GM19023 (cell line): ENCODE data around the gene MESP1.

Source experiments
- ATAC-seq: cut with Tn5 transposase; IDR thresholded peaks from one replicate; pipeline ENCODE4 v1.9.1; 2021; ENCODE audit warnings: mild to moderate bottlenecking, moderate library complexity; ENCODE audit not compliant: unreplicated experiment

MESP1 gene

DNA sequence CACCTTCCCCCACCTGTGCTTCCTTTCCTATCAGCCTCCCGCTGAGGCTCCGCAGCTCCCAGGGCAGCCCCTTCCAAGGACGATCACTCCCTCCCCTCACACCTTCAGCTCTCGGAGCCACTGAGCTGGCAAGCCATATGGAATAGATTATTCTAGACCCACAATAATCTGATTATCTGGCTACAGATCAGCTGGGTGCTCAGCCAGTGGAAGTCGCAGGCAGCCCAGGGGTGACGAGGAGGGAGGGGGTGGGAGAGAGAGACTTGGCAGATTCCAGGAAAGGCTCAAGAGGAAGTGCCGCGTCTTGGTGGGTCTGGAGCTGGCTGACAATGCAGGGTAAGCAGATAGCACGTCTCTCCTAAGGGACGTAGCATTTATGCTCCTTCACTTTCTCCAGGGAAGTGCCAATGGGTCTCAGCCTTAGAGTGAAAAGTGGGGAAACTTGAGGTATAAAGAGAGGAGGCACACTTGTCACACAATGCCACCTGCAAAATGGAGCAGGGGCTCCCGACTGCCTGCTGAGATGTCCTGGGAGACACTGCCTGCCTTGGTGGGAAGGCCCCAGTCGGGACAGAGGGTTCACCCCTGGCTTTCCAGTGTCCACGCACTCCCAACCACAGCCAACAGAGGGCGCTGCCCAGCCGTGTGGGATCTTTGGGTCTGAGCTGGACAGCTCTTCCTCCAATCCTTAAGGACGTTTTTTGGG, 9.4 kb upstream of the MESP1 start:
- ATAC-seq, result peak; percentile 71

- ATAC-seq, result no peak
These were observed 8.8 kb upstream of the MESP1 start for GRCh38 chr15:89759835-89760234.

DNA sequence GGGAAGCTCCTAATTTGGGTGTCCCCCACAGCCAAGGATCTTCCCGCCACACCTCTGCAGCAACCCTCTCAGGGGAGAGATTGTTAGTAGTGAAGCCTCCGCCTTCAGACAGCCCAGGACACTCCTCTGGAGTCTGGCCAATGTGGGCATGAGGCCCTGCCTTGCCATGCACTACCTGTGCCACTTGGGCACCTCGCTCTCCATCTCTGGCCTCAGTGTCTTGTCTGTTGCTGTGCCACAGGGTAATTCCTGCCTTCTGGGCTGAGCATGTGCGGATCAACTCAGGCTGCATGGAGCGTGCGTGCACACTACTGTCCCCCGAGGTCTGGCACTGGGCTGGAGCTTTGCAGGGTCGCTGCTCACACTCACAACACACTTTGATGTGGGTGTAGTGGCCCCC, 7.9 kb upstream of the MESP1 start:
- no peak for ATAC-seq

- no peak for ATAC-seq
These were observed 7.2 kb upstream of the MESP1 start for GRCh38 chr15:89758283-89758682.

GRCh38 chr15:89756897-89757296, 5.8 kb upstream of the MESP1 start:
- no peak for ATAC-seq

- ATAC-seq, result no peak
These were observed 4.7 kb upstream of the MESP1 start for GRCh38 chr15:89755701-89756100.

DNA sequence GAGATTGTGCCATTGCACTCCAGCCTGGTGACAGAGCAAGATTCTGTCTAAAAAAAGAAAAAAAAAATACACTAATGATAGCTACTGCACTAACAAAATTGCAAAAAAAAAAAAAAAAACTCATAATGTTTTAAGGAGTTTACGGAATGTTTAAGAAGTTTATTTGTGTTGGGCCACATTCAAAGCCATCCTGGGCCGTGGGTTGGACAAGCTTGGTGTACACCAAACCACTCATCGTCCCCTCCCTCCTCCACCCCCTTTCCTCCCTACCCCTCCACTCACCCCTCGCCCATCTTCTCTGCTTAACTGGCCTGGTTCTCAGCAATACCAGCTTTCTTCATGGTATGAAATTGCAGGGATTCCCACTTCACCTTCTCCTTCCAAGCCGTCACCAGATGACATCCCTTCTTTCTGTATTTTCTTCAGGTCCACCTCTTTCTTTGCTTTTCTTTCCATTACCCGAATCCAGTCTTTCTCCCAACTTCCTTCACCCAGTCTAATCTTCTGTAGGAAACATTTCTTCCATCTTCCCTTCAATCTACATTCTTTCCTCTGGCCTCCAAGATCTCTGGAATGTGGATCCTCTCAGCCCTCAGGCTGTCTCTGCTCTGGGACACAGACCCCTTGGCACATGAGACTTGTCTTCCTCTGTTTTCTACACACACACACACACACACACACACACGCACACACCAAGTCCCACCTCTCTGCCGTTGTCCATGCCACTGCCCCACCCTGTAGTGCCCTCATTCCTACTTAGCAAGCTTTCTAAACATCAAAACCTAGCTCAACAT, 3.5 kb upstream of the MESP1 start:
- no peak for ATAC-seq

GRCh38 chr15:89753855-89754254, 2.8 kb upstream of the MESP1 start:
- no peak for ATAC-seq

DNA sequence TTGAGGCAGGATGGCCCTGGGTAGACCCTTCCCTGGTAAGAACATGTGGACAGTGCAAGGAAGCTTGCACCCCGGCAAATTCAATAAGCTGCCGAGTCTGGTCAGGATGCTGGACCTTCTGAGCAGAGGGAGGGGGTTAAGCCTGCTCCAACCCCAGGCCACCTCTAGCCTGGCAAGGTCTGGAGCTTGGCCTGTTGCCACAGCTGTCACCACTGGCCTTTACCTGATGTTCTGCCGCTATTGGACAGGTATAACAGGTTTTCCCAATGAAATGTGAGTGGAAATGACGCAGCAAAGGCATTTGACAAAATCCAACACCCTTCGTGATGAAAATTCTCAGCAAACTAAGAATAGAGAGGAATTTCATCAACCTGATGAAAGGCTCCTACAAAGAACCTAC, 699 bp upstream of the MESP1 start:
- ATAC-seq, result no peak

- peak; percentile 2 for ATAC-seq
These were observed 994 bp downstream of the MESP1 start for GRCh38 chr15:89749951-89750559.

DNA sequence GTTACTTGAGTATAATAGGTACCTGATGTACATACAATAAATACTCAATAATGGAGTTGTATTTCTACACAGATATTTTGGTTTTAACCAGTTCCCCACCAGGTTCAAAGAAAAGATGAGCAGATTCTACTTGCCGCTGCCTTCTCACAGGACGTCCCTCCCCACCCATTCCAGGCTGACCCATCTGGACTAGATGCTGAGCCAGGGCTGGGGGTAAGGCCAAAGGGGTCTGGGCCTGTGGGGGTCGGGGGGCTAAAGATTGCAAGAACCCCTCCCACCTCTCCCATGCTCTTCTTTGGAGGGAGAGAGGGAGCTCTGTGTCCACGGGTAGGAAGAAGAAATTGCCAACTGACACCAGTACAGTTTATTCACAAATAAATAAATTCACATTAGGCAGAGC, 1.5 kb downstream of the MESP1 start:
- no peak for ATAC-seq

DNA sequence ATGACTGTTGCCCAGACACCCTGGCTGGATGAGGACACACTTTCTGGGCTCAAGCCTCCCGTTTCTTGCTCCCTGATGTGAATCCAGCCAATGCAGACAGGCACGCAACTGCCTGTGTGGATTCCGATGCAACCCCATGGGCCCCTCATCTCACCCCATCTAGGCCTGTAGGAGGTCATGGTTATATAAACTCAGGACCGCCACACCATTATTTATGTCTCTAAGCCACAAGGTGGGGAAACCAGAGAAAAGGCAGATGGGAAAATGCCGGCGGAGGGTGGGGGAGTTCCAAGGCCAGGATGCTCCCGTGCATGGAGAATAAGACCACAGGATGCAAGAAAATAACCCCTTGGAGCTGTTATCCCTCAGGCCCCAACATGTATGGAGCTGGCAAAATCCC, 2.0 kb downstream of the MESP1 start:
- no peak for ATAC-seq

GRCh38 chr15:89747708-89748682, 3.1 kb downstream of the MESP1 start:
- ATAC-seq, result no peak

DNA sequence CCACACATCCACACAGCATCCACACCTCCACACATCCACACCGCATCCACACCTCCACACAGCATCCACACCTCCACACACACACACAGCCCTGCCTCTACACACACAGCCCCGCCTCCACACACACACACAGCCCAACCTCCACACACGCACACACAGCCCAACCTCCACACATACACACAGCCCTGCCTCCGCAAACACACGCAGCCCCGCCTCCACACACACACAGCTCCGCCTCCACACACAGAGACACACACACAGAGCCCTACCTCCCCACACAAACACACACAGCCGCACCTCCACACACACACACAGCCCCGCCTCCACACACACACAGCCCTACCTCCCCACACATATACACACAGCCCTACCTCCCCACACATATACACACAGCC, 4.7 kb downstream of the MESP1 start:
- ATAC-seq, result no peak

DNA sequence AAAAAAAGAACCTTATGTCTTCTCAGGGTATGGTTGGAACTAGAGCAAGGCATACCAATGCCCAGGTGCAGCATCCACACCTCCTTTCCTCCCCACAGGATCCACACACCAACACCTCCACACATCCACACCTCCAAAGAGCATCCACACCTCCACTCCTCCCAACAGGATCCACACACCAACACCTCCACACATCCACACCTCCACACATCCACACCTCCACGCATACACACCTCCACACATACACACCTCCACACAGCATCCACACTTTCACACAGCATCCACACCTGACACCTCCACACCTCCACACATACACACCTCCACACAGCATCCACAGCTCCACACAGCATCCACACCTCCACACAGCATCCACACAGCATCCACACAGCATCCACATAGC, 5.3 kb downstream of the MESP1 start:
- ATAC-seq, result no peak

- no peak for ATAC-seq
These were observed 5.9 kb downstream of the MESP1 start for GRCh38 chr15:89745131-89745530.

GRCh38 chr15:89743594-89743993, 7.5 kb downstream of the MESP1 start:
- ATAC-seq, result no peak

- ATAC-seq, result no peak
These were observed 8.0 kb downstream of the MESP1 start for GRCh38 chr15:89743011-89743410.

GRCh38 chr15:89740137-89740536, 10.9 kb downstream of the MESP1 start:
- peak; percentile 79 for ATAC-seq

DNA sequence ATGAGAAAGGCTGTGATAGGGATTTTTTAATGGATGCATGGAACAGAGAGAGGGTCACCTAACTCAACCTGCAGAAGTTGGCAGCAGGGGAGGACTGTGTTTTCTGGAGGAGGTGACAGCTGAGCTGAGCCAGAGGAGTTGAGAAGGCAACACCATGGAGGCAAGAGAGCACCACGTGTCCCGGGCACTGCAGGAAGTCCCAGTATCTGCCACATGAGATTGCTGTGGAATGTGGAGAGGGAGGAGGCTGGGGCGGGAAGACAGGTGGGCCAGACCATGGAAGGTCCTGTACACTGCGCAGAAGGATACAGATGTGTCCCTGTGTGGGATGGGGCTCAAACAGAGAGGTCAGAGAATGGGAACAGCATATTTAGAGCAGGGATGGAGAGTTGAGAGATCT, 15.3 kb downstream of the MESP1 start:
- no peak for ATAC-seq
